HG03575 (cell line): ENCODE results near the gene TEX47.

Experiments
- ATAC-seq: cut with Tn5 transposase; IDR thresholded peaks from one replicate; pipeline ENCODE4 v1.9.1; 2021; ENCODE audit not compliant: unreplicated experiment, insufficient number of reproducible peaks, low FRiP score; ENCODE audit errors: extremely low read depth

Gene TEX47

GRCh38 chr7:88758381-88759229 lies 36.9 kb downstream of the TEX47 start:
- no peak for ATAC-seq

DNA sequence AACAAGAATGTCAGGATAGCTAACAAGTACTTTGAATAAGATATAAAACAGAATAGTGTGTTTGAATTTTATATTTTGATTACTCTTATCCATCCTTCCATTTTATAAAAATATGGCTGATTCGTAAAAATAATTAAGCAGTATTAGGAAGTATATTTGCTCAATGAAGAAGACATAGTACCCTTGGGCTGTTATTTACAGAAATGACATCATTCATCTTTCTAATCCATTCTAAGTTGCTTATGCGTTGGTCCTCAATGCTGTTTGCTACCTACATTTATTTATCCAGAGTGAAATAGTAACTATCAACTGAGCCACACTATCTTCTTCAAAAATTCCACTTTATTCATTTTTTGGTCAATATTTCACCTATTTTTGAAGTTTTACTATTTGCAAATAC lies 38.2 kb downstream of the TEX47 start:
- ATAC-seq: no peak

DNA sequence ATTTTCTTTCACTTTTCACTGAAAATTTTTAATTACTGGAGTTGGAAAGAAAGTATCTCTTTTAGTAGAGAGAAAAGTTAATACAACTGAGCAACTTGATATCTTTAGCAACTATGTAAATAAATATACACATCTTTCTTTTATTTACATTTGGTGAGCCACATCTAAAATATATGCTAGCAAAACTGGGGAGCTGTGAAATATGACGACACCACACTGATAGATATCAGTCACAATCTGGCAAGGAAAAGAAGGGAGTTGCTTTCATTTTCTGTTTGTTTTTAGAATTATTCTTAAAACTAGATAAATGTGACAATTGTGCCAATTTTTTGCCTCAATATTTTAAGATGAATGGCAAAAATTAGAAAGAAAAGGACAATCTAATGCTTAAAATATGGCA lies 38.7 kb downstream of the TEX47 start:
- ATAC-seq: no peak

GRCh38 chr7:88746126-88746525 lies 49.4 kb downstream of the TEX47 start:
- ATAC-seq: no peak
